LoVo (cell line): ENCODE results near the gene HSPA1A.

Source experiments
- DNase-seq: peaks from one replicate; pipeline ENCODE4 v3.0.0-alpha.2; 2016; ENCODE audit warnings: low spot score

The HSPA1A gene

DNA sequence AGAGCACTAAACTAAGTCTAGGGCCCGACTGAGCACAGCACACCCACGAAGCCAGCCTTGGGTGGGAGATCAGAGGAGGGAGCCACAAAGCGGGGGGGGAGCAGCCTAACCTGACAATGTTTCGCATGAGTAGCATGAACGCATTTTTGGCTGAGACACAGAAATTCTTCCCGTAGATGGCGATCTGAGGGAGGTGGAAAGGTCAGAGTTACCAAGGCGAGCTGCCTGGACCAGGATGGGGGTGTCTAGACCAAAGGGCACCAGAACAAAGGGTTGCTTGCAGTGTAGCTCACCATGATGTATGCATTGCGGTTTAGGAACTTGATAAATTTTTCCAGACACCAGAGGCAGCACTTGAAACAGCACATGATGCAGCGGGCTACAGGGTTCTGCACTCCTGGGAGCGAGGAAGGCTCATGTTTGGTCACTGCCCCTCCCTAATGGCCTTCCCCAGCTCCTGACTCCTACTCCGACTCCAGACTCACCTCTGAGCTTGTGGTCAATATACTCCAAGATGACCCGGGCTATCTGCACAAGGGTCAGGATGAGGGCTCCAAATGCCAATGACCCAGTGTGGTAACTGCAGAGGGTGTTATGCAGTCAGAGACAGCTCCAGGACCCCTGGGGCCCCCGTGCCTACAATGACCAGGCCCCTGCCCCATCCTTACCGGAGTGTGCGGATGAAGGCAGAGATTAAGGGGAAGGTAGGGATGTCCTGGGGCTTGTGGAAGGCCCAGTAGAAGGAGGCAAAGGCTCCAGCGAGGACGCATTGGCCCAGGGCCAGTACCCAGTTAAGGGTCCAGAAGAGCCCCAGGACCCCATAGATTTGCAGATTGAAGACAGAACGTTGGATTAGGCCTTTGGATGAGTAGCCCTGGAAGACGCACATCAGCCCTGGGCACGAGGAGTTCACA is 50.1 kb downstream of the HSPA1A start:
- no peak for DNase-seq
